Stomach (tissue), 4 donors: ENCODE data around the gene TENM3.

Source experiments
- CTCF ChIP-seq, 7 experiments: fragments of 450-650 bp in 4 of 7; fragments of 200-600 bp in 3 of 7; sonication (generic) in 3 of 7; IDR thresholded peaks; one replicate each; pipeline ENCODE4 v1.5.1; 2016 to 2019; ENCODE audit warnings: antibody characterized with exemption in 7 of 7, control low read depth in 2 of 7, mild to moderate bottlenecking in 1 of 7
- POLR2AphosphoS5 ChIP-seq, 3 donors: sonication (generic); formaldehyde crosslinking; IDR thresholded peaks; one replicate each; pipeline ENCODE4 v1.6.1; 2016; ENCODE audit warnings: antibody characterized with exemption in 3 of 3

- TF ChIP-seq CTCF (IDR thresholded peaks at IDR 0.05) (no peak), POLR2AphosphoS5 (IDR thresholded peaks at IDR 0.05) (no peak)
These were observed 30.9 kb upstream of the TENM3 start for GRCh38 chr4:182212211-182212761.
